GOT3 (cell line): ENCODE measurements around the gene FBXL17.
"Not testable (repeated sequence)": the region's sequence is repeated elsewhere in the genome, so short reads cannot be mapped to it uniquely, and the experiment has no call there.

ENCODE experiments used
- DNase-seq: peaks from one replicate; lab custom pipeline; 2025; ENCODE audit warnings: mixed read lengths; lab: John Stamatoyannopoulos, UW

The FBXL17 gene

DNA sequence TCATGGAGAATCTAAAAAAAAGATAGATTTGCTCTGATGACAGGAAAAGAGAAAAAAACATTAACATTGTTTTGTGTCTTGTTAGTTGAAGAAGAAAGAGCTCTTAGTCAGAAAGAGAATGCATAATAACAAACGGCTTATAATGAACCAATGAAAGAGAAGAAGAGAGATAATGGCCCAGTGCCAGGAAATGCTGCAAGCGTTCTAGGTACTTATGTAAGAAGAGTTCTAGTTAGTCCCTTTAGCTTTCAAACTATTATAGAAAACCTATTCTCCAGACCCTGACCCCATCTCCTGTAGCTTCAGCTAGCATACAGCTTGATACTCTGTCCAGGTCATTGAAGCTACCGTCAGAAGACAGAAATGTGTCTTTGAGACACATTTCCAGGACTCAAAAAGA is 70.2 kb downstream of the FBXL17 start:
- no peak for DNase-seq

GRCh38 chr5:108303611-108304010 is 78.3 kb downstream of the FBXL17 start:
- DNase-seq: no peak

GRCh38 chr5:108303086-108303485 is 78.8 kb downstream of the FBXL17 start:
- no peak for DNase-seq

GRCh38 chr5:108297042-108297601 is 84.8 kb downstream of the FBXL17 start:
- no peak for DNase-seq

GRCh38 chr5:108295578-108296368 is 86.1 kb downstream of the FBXL17 start:
- DNase-seq: no peak

- no peak for DNase-seq
Measured at GRCh38 chr5:108280960-108281569, 100.8 kb downstream of the FBXL17 start.

DNA sequence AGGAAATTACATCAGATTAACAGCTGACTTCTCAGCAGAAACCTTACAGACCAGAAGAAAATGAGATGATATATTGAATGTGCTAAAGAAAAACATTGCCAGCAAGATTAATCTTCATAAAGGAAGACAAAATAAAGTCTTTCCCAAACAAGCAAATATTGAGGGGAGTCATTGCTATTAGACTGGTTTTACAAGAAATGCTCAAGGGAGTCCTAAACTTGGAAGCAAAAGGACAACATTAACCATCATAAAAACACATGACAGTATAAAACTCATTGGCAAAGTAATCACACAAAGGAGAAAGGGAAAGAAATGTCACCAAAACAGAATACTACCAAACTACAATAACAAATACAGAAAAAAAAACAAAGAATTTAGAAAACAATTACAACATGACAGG is 101.7 kb downstream of the FBXL17 start:
- no peak for DNase-seq

- DNase-seq: no peak
Measured at GRCh38 chr5:108278285-108279240, 103.3 kb downstream of the FBXL17 start.

- no peak for DNase-seq
Measured at GRCh38 chr5:108276187-108277050, 105.5 kb downstream of the FBXL17 start.

GRCh38 chr5:108274080-108274479 is 107.8 kb downstream of the FBXL17 start:
- DNase-seq: not testable (repeated sequence)

GRCh38 chr5:108271127-108271526 is 110.8 kb downstream of the FBXL17 start:
- no peak for DNase-seq

DNA sequence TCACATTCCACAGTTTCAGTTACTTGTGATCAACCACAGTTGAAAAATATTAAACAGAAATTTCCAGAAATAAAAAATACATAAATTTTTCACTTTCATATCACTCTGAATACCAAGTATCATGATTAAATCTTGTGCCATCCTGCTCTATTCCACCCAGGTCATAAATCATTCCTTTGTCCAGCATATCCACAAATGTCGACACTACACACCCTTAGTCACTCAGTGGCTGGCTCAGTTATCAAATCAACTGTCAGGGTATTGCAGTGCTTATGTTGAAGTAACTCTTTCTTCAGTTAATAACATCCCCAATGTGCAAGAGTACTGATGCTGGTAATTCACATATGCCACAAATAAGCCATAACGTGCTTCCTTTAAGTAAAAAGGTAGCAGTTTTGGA is 115.7 kb downstream of the FBXL17 start:
- no peak for DNase-seq

DNA sequence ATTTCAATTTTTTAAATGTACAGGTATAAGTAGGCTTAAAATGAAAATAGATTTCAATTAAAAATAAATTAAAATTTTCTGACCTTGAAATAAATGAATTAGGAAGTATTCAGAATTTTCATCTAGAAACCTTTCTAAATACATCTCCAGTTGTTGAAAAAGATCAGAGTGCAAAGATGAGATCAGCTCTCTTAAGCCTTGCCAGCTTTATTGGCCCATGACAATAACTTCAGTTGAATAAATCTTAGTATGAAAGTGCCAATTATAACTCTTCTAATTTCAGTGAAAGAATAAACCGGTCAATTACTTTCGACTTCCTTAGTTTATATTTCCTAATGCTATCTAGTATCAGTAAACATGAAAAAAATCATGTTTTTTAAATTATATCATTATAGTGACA is 117.4 kb downstream of the FBXL17 start:
- no peak for DNase-seq

DNA sequence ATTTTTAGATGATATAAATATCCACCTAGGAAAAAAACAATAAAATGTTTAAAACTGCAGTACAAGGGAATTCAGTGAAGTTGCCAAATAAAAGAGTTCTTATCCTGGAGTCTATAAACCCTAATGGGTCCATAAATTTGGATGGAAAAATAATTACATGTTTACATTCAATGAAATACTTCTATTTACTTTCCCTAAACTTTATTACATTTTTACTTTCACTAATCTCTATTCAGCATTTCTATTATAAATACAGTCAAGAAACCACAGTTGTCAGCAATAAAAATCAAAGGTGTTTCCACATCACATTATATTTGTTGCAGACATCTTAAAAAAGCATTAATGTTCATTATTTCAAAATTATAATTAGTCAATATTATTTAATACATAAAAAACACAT is 118.6 kb downstream of the FBXL17 start:
- no peak for DNase-seq

DNA sequence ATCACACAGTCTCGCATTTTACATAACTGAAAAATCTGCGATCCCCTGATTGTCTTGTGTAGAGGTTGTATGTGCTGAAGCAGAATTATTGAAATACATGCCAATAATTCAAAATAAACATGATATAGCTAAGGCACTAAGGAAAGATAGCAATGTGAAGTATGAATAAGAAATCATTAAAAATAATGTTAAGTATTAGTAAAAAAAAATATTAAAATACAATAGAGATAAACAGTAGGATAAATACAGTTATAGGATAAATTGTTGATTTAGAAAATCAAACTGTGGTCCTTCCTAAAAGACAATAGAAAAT is 121.1 kb downstream of the FBXL17 start:
- DNase-seq: no peak

- peak; percentile 35 for DNase-seq
Measured at GRCh38 chr5:108260117-108260857, 121.6 kb downstream of the FBXL17 start.

- DNase-seq: no peak
Measured at GRCh38 chr5:108259306-108259705, 122.6 kb downstream of the FBXL17 start.

GRCh38 chr5:108257996-108258395 is 123.9 kb downstream of the FBXL17 start:
- no peak for DNase-seq

DNA sequence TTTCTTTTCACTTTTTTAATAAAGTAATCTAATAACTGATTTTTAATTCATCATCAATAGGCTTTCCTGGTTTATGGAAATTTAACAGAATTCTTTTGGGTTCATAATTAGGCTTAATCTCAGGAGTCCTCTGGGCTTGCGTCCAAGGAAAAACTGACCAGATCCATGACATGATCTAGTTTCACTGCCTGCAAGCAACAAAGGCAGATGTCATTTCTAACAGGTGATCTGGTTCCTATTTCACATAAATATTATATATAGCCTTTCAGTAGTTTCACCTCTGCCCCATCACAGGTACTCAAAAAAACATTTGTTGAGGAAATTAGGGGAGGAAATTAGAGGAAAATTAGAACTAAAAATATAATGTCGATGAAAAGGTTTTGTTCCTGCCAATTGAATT is 126.4 kb downstream of the FBXL17 start:
- DNase-seq: no peak

GRCh38 chr5:108251350-108251749 is 130.5 kb downstream of the FBXL17 start:
- no peak for DNase-seq
